SU-DHL-6 (cell line): ENCODE measurements around the gene SLC6A13.
"Not testable (repeated sequence)": the region's sequence is repeated elsewhere in the genome, so short reads cannot be mapped to it uniquely, and the experiment has no call there.

Source experiments
- H2AFZ ChIP-seq: fragments of 200-600 bp; sonication (generic); 2 replicates; pipeline ENCODE4 v1.6.1; 2014; ENCODE audit warnings: low read depth, mild to moderate bottlenecking, moderate library complexity, mixed read lengths, antibody characterized with exemption, low read length; ENCODE audit not compliant: severe bottlenecking
- H3F3A ChIP-seq: fragments of 200-600 bp; shearing (Covaris generic); 2 replicates; pipeline ENCODE4 v1.6.0; 2016; ENCODE audit warnings: antibody characterized with exemption, mild to moderate bottlenecking; ENCODE audit not compliant: insufficient read depth
- H3K27ac ChIP-seq: fragments of 200-600 bp; sonication (generic); 2 replicates; pipeline ENCODE4 v1.5.1; 2016; ENCODE audit warnings: low read depth, mild to moderate bottlenecking, low read length, moderate library complexity, mixed read lengths
- H3K27me3 ChIP-seq: fragments of 200-600 bp; sonication (generic), shearing (Covaris generic); 2 replicates; pipeline ENCODE4 v1.6.0; 2014; ENCODE audit warnings: mild to moderate bottlenecking, low read length
- H3K36me3 ChIP-seq: fragments of 200-600 bp; sonication (generic); 2 replicates; pipeline ENCODE4 v1.6.1; 2014; ENCODE audit warnings: mild to moderate bottlenecking, low read length, mixed read lengths
- H3K4me2 ChIP-seq: fragments of 300-600, 200-600 bp; shearing (Covaris generic), sonication (generic); 2 replicates; pipeline ENCODE4 v1.6.0; 2014; ENCODE audit warnings: low read length, low read depth, mild to moderate bottlenecking; ENCODE audit not compliant: poor library complexity, severe bottlenecking
- H3K4me3 ChIP-seq: fragments of 200-600 bp; sonication (generic); 2 replicates; pipeline ENCODE4 v1.5.1; 2014; ENCODE audit warnings: antibody characterized with exemption, low read length, mild to moderate bottlenecking, mixed read lengths; ENCODE audit not compliant: insufficient read depth, poor library complexity, severe bottlenecking
- H3K79me2 ChIP-seq: fragments of 200-600 bp; sonication (generic); 2 replicates; pipeline ENCODE4 v1.6.1; 2014; ENCODE audit warnings: mild to moderate bottlenecking, low read length, moderate library complexity; ENCODE audit not compliant: insufficient read depth
- H3K9ac ChIP-seq: fragments of 200-600 bp; sonication (generic); 2 replicates; pipeline ENCODE4 v1.7.0; 2014; ENCODE audit warnings: mild to moderate bottlenecking, low read length
- H3K9me2 ChIP-seq: fragments of 200-600 bp; sonication (generic); replicated peaks from 2 replicates; pipeline ENCODE4 v1.6.1; 2014; ENCODE audit warnings: low read length; ENCODE audit not compliant: insufficient read depth
- H3K9me3 ChIP-seq: fragments of 200-600 bp; sonication (generic); 2 replicates; pipeline ENCODE4 v1.6.1; 2014; ENCODE audit warnings: low read length, mixed read lengths; ENCODE audit not compliant: insufficient read depth
- H4K20me1 ChIP-seq: fragments of 200-600 bp; sonication (generic); 2 replicates; pipeline ENCODE4 v1.6.1; 2014; ENCODE audit warnings: low read depth, mild to moderate bottlenecking, antibody characterized with exemption, low read length, moderate library complexity, mixed read lengths
- CTCF ChIP-seq: fragments of 200-600 bp; sonication (generic); IDR thresholded peaks from one replicate; pipeline ENCODE4 v1.5.1; 2017; ENCODE audit warnings: antibody characterized with exemption, mild to moderate bottlenecking, low read length, moderate library complexity; ENCODE audit not compliant: insufficient read depth, poor library complexity, severe bottlenecking
- EZH2phosphoT487 ChIP-seq: fragments of 200-600 bp; sonication (generic), shearing (Covaris generic); conservative IDR thresholded peaks from 2 replicates; pipeline ENCODE4 v1.6.1; 2018; ENCODE audit warnings: mild to moderate bottlenecking, antibody characterized with exemption, low read length, moderate library complexity, mixed read lengths

The SLC6A13 gene

GRCh38 chr12:190881-191280 lies 71.8 kb downstream of the SLC6A13 start:
- no peaks in the 10 kb centered on the region for H3F3A ChIP-seq
- no peaks in the 10 kb centered on the region for H3K9me2 ChIP-seq
- H3K36me3 ChIP-seq, result no peaks in the 10 kb centered on the region

GRCh38 chr12:189622-189962 lies 73.0 kb downstream of the SLC6A13 start:
- H3K9ac ChIP-seq, result no peak overlapping the region
- no peaks in the 10 kb centered on the region for H3K79me2 ChIP-seq
- no peak overlapping the region for H3K27ac ChIP-seq
- H3K36me3 ChIP-seq, result no peaks in the 10 kb centered on the region
- H3K4me2 ChIP-seq, result no peak overlapping the region
- no peaks in the 10 kb centered on the region for H4K20me1 ChIP-seq
- H3F3A ChIP-seq, result no peaks in the 10 kb centered on the region
- TF ChIP-seq EZH2phosphoT487 (no peak), CTCF (no peak)
- no peaks in the 10 kb centered on the region for H3K27me3 ChIP-seq
- no peaks in the 10 kb centered on the region for H3K9me3 ChIP-seq
- no peak overlapping the region for H3K4me3 ChIP-seq
- H2AFZ ChIP-seq, result no peak overlapping the region
- no peaks in the 10 kb centered on the region for H3K9me2 ChIP-seq

More at GRCh38 chr12:190881-191280, 71.8 kb downstream of the SLC6A13 start:
- Histone ChIP-seq H3K4me2 (no peak overlapping the region), H4K20me1 (no peaks in the 10 kb centered on the region), H3K27ac (no peak overlapping the region), H3K9me3 (no peaks in the 10 kb centered on the region), H3K79me2 (no peaks in the 10 kb centered on the region), H3K27me3 (no peaks in the 10 kb centered on the region), H3K9ac (no peak overlapping the region), H3K4me3 (no peak overlapping the region), H2AFZ (no peak overlapping the region)
- no peak for TF ChIP-seq CTCF
- no peak for TF ChIP-seq EZH2phosphoT487

GRCh38 chr12:188910-189621 lies 73.6 kb downstream of the SLC6A13 start:
- H3K36me3 ChIP-seq, result no peaks in the 10 kb centered on the region
- H3K27me3 ChIP-seq, result no peaks in the 10 kb centered on the region
- H3F3A ChIP-seq, result no peaks in the 10 kb centered on the region
- no peaks in the 10 kb centered on the region for H3K79me2 ChIP-seq
- no peak overlapping the region for H3K4me3 ChIP-seq
- no peak overlapping the region for H3K9ac ChIP-seq
- no peak for TF ChIP-seq EZH2phosphoT487
- TF ChIP-seq CTCF, result no peak
- no peaks in the 10 kb centered on the region for H3K9me3 ChIP-seq
- H3K9me2 ChIP-seq, result no peaks in the 10 kb centered on the region
- H4K20me1 ChIP-seq, result no peaks in the 10 kb centered on the region
- no peak overlapping the region for H3K27ac ChIP-seq
- H2AFZ ChIP-seq, result no peak overlapping the region
- no peak overlapping the region for H3K4me2 ChIP-seq

- H3K27ac ChIP-seq, H3K4me2 ChIP-seq, H3K9me2 ChIP-seq, H2AFZ ChIP-seq, H3K9me3 ChIP-seq, H3K36me3 ChIP-seq, H4K20me1 ChIP-seq, H3K9ac ChIP-seq, H3K79me2 ChIP-seq, H3K27me3 ChIP-seq, H3F3A ChIP-seq, H3K4me3 ChIP-seq: not testable (repeated sequence)
Observed at GRCh38 chr12:187986-188909, 74.4 kb downstream of the SLC6A13 start.
